Measurements from ENCODE around the gene GRID2. TPM values are rescaled to one million over a fixed set of nuclear protein-coding genes. Genes with fewer than 3 reads are reported as not detected.

GRID2 gene
- total RNA-seq, 1 donor from 2014 or later: 2.1 TPM

GRCh38 chr4:92257931-92258857, 45.6 kb upstream of the GRID2 start:
- H3K36me3 Mint-ChIP-seq (ENCODE audit: unreplicated experiment): peaks cover 17% of the 10 kb centered on the region
- no peak for DNase-seq
- H3K9me3 Mint-ChIP-seq (ENCODE audit: unreplicated experiment): peaks cover 9% of the 10 kb centered on the region
- no peak for TF ChIP-seq CTCF (IDR thresholded peaks at IDR 0.05; ENCODE audit: partially characterized antibody, unreplicated experiment)
- H3K27ac Mint-ChIP-seq (ENCODE audit: unreplicated experiment): no peak overlapping the region
- H3K4me1 Mint-ChIP-seq (ENCODE audit: low read depth, unreplicated experiment): no peaks in the 10 kb centered on the region
- H3K4me3 Mint-ChIP-seq (ENCODE audit: unreplicated experiment): no peak overlapping the region
- no peaks in the 10 kb centered on the region for H3K27me3 Mint-ChIP-seq (ENCODE audit: unreplicated experiment)

DNA sequence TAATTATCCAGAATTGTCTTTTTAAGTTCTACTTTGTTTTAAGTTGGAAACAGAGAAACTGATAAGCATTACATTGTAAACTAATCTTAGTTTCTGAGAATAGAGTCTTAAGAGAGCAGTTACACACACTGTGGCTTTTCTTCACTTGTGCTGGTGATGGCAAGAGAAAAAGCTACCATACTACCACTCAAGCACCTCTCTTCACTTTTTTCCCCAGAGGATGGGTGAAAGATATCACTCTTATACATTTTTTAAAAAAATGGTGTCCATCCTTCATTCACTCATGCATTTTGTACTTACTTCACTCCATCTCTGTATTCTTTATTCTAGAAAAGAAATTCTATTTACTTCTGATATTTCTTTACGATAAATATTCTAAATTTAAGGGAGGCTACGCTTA, 42.5 kb upstream of the GRID2 start:
- DNase-seq: no peak
- Mint-ChIP-seq H3K36me3 (ENCODE audit: unreplicated experiment) (peaks cover 5% of the 10 kb centered on the region), H3K4me1 (ENCODE audit: low read depth, unreplicated experiment) (peaks cover 2% of the 10 kb centered on the region), H3K4me3 (ENCODE audit: unreplicated experiment) (no peak overlapping the region), H3K27ac (ENCODE audit: unreplicated experiment) (no peak overlapping the region), H3K27me3 (ENCODE audit: unreplicated experiment) (no peaks in the 10 kb centered on the region), H3K9me3 (ENCODE audit: unreplicated experiment) (peaks cover 2% of the 10 kb centered on the region)
- TF ChIP-seq CTCF (IDR thresholded peaks at IDR 0.05; ENCODE audit: partially characterized antibody, unreplicated experiment): no peak

GRCh38 chr4:92262371-92262770, 41.4 kb upstream of the GRID2 start:
- TF ChIP-seq CTCF (IDR thresholded peaks at IDR 0.05; ENCODE audit: partially characterized antibody, unreplicated experiment): no peak
- H3K27me3 Mint-ChIP-seq (ENCODE audit: unreplicated experiment): no peaks in the 10 kb centered on the region
- no peak overlapping the region for H3K4me3 Mint-ChIP-seq (ENCODE audit: unreplicated experiment)
- peaks cover under 1% of the 10 kb centered on the region for H3K36me3 Mint-ChIP-seq (ENCODE audit: unreplicated experiment)
- H3K27ac Mint-ChIP-seq (ENCODE audit: unreplicated experiment): no peak overlapping the region
- DNase-seq: no peak
- no peaks in the 10 kb centered on the region for H3K9me3 Mint-ChIP-seq (ENCODE audit: unreplicated experiment)
- H3K4me1 Mint-ChIP-seq (ENCODE audit: low read depth, unreplicated experiment): peaks cover 2% of the 10 kb centered on the region

GRCh38 chr4:92263010-92263409, 40.8 kb upstream of the GRID2 start:
- Mint-ChIP-seq H3K4me3 (ENCODE audit: unreplicated experiment) (no peak overlapping the region), H3K4me1 (ENCODE audit: low read depth, unreplicated experiment) (peaks cover 2% of the 10 kb centered on the region), H3K27me3 (ENCODE audit: unreplicated experiment) (no peaks in the 10 kb centered on the region), H3K27ac (ENCODE audit: unreplicated experiment) (no peak overlapping the region), H3K36me3 (ENCODE audit: unreplicated experiment) (no peaks in the 10 kb centered on the region), H3K9me3 (ENCODE audit: unreplicated experiment) (no peaks in the 10 kb centered on the region)
- no peak for DNase-seq
- TF ChIP-seq CTCF (IDR thresholded peaks at IDR 0.05; ENCODE audit: partially characterized antibody, unreplicated experiment): no peak

- no peaks in the 10 kb centered on the region for H3K36me3 Mint-ChIP-seq (ENCODE audit: unreplicated experiment)
- no peak for TF ChIP-seq CTCF (IDR thresholded peaks at IDR 0.05; ENCODE audit: partially characterized antibody, unreplicated experiment)
Observed at GRCh38 chr4:92263575-92263974, 40.2 kb upstream of the GRID2 start.

More at GRCh38 chr4:92263575-92263974, 40.2 kb upstream of the GRID2 start:
- DNase-seq: no peak
- Mint-ChIP-seq H3K4me3 (ENCODE audit: unreplicated experiment) (no peak overlapping the region), H3K9me3 (ENCODE audit: unreplicated experiment) (no peaks in the 10 kb centered on the region), H3K4me1 (ENCODE audit: low read depth, unreplicated experiment) (peaks cover 3% of the 10 kb centered on the region), H3K27ac (ENCODE audit: unreplicated experiment) (no peak overlapping the region), H3K27me3 (ENCODE audit: unreplicated experiment) (no peaks in the 10 kb centered on the region)
